Effector memory CD8-positive, alpha-beta T cell (primary cell): ENCODE measurements around the gene CXCL12.

Experiments
- ATAC-seq: fragments of 150-1000 bp; cut with Tn5 transposase; replicated peaks from 2 replicates; pipeline ENCODE4 v1.10.0; 2021; ENCODE audit warnings: mild to moderate bottlenecking, moderate library complexity
- DNase-seq, 3 experiments: peaks; one replicate each; pipeline ENCODE4 v3.0.0; 2021
- H3K27ac Mint-ChIP-seq, 2 donors: one replicate each; pipeline ENCODE4 v1.8.0; 2022; ENCODE audit warnings: mild to moderate bottlenecking in 2 of 2, mixed read lengths in 2 of 2, moderate library complexity in 2 of 2
- H3K27me3 Mint-ChIP-seq, 2 donors: one replicate each; pipeline ENCODE4 v1.8.0; 2022; ENCODE audit warnings: mixed read lengths in 2 of 2
- H3K36me3 Mint-ChIP-seq: one replicate; pipeline ENCODE4 v1.8.0; 2022; ENCODE audit warnings: mild to moderate bottlenecking, moderate library complexity, mixed read lengths; ENCODE audit not compliant: insufficient read depth
- H3K4me1 Mint-ChIP-seq, 2 donors: one replicate each; pipeline ENCODE4 v1.8.0; 2022; ENCODE audit warnings: low read depth in 2 of 2, mixed read lengths in 2 of 2
- H3K4me3 Mint-ChIP-seq, 2 donors: one replicate each; pipeline ENCODE4 v1.8.0; 2022; ENCODE audit warnings: mild to moderate bottlenecking in 2 of 2, mixed read lengths in 2 of 2, moderate library complexity in 2 of 2
- H3K9me3 Mint-ChIP-seq, 2 donors: one replicate each; pipeline ENCODE4 v1.8.0; 2022; ENCODE audit warnings: mixed read lengths in 2 of 2
- total RNA-seq, 9 experiments: gene quantifications; one replicate each; lab custom pipeline; 2026; lab: John Stamatoyannopoulos, UW

Gene CXCL12
- total RNA-seq, result 0 reads per million in 9 experiments

GRCh38 chr10:44385026-44385695 is at the start of gene CXCL12:
CXCL12 (minus strand) TSS chr10:44385097; CDS start chr10:44385005, 92 bp downstream.
- DNase-seq, result no peak
- Mint-ChIP-seq H3K4me3 (peak within 1 kb of the TSS; percentile 35 to 48), H3K27me3 (peaks cover 37 to 62% of the 10 kb centered on the region in 2 donors), H3K36me3 (no peaks in the 10 kb centered on the region), H3K27ac (no peak within 1 kb of the TSS), H3K9me3 (no peaks in the 10 kb centered on the region), H3K4me1 (peaks cover 0 to 1% of the 10 kb centered on the region in 2 donors)
- no peak for ATAC-seq

GRCh38 chr10:44427479-44427878 is 42.6 kb upstream of the CXCL12 start:
- Mint-ChIP-seq H3K4me1 (no peaks in the 10 kb centered on the region), H3K27ac (no peak overlapping the region), H3K9me3 (peaks cover 0 to 21% of the 10 kb centered on the region in 2 donors), H3K4me3 (no peak overlapping the region), H3K36me3 (no peaks in the 10 kb centered on the region), H3K27me3 (peaks cover 0 to 19% of the 10 kb centered on the region in 2 donors)
- ATAC-seq, result no peak
- no peak for DNase-seq

GRCh38 chr10:44427037-44427436 is 42.1 kb upstream of the CXCL12 start:
- ATAC-seq, result no peak
- H3K9me3 Mint-ChIP-seq, result peaks cover 0 to 18% of the 10 kb centered on the region in 2 donors

GRCh38 chr10:44426247-44427034 is 41.5 kb upstream of the CXCL12 start:
- ATAC-seq, result no peak
- Mint-ChIP-seq H3K27ac (no peak overlapping the region), H3K9me3 (peaks cover 0 to 14% of the 10 kb centered on the region in 2 donors), H3K36me3 (no peaks in the 10 kb centered on the region), H3K4me1 (no peaks in the 10 kb centered on the region), H3K27me3 (peaks cover 0 to 19% of the 10 kb centered on the region in 2 donors), H3K4me3 (no peak overlapping the region)
- DNase-seq, result no peak

More at GRCh38 chr10:44427037-44427436, 42.1 kb upstream of the CXCL12 start:
- Mint-ChIP-seq H3K27ac (no peak overlapping the region), H3K4me1 (no peaks in the 10 kb centered on the region), H3K27me3 (peaks cover 0 to 19% of the 10 kb centered on the region in 2 donors), H3K4me3 (no peak overlapping the region), H3K36me3 (no peaks in the 10 kb centered on the region)
- DNase-seq, result no peak

GRCh38 chr10:44425466-44425865 is 40.6 kb upstream of the CXCL12 start:
- DNase-seq (no peak), ATAC-seq (no peak)
- peaks cover 0 to 5% of the 10 kb centered on the region in 2 donors for H3K9me3 Mint-ChIP-seq
- no peaks in the 10 kb centered on the region for H3K36me3 Mint-ChIP-seq
- H3K27me3 Mint-ChIP-seq, result peaks cover 0 to 19% of the 10 kb centered on the region in 2 donors
- no peak overlapping the region for H3K4me3 Mint-ChIP-seq
- no peak overlapping the region for H3K27ac Mint-ChIP-seq
- H3K4me1 Mint-ChIP-seq, result no peaks in the 10 kb centered on the region

- no peak for ATAC-seq
- H3K36me3 Mint-ChIP-seq, result no peaks in the 10 kb centered on the region
These were observed 40.1 kb upstream of the CXCL12 start for GRCh38 chr10:44424957-44425356.

GRCh38 chr10:44424298-44424697 is 39.4 kb upstream of the CXCL12 start:
- no peak overlapping the region for H3K4me3 Mint-ChIP-seq
- no peaks in the 10 kb centered on the region for H3K9me3 Mint-ChIP-seq
- no peaks in the 10 kb centered on the region for H3K36me3 Mint-ChIP-seq
- no peak for DNase-seq
- no peak for ATAC-seq
- no peaks in the 10 kb centered on the region for H3K4me1 Mint-ChIP-seq
- H3K27me3 Mint-ChIP-seq, result peaks cover 0 to 28% of the 10 kb centered on the region in 2 donors
- H3K27ac Mint-ChIP-seq, result no peak overlapping the region

More at GRCh38 chr10:44424957-44425356, 40.1 kb upstream of the CXCL12 start:
- Mint-ChIP-seq H3K9me3 (peaks cover 0 to under 1% of the 10 kb centered on the region in 2 donors), H3K27ac (no peak overlapping the region), H3K4me3 (no peak overlapping the region), H3K4me1 (no peaks in the 10 kb centered on the region), H3K27me3 (peaks cover 0 to 22% of the 10 kb centered on the region in 2 donors)
- no peak for DNase-seq

GRCh38 chr10:44422570-44423101 is 37.7 kb upstream of the CXCL12 start:
- Mint-ChIP-seq H3K27me3 (peaks cover 9 to 41% of the 10 kb centered on the region in 2 donors), H3K4me1 (no peaks in the 10 kb centered on the region), H3K4me3 (no peak overlapping the region), H3K9me3 (no peaks in the 10 kb centered on the region), H3K27ac (no peak overlapping the region), H3K36me3 (no peaks in the 10 kb centered on the region)
- ATAC-seq, result no peak
- no peak for DNase-seq

GRCh38 chr10:44422153-44422552 is 37.3 kb upstream of the CXCL12 start:
- no peak for DNase-seq
- Mint-ChIP-seq H3K4me1 (no peaks in the 10 kb centered on the region), H3K9me3 (no peaks in the 10 kb centered on the region), H3K27me3 (peaks cover 13 to 46% of the 10 kb centered on the region in 2 donors), H3K36me3 (no peaks in the 10 kb centered on the region), H3K4me3 (no peak overlapping the region), H3K27ac (no peak overlapping the region)
- ATAC-seq, result no peak

GRCh38 chr10:44419790-44420549 is 35.1 kb upstream of the CXCL12 start:
- no peaks in the 10 kb centered on the region for H3K36me3 Mint-ChIP-seq
- H3K4me1 Mint-ChIP-seq, result no peaks in the 10 kb centered on the region
- DNase-seq (no peak), ATAC-seq (no peak)
- no peak overlapping the region for H3K27ac Mint-ChIP-seq
- no peaks in the 10 kb centered on the region for H3K9me3 Mint-ChIP-seq
- H3K4me3 Mint-ChIP-seq, result no peak overlapping the region
- H3K27me3 Mint-ChIP-seq, result peaks cover 24 to 50% of the 10 kb centered on the region in 2 donors

GRCh38 chr10:44418637-44419036 is 33.7 kb upstream of the CXCL12 start:
- no peaks in the 10 kb centered on the region for H3K9me3 Mint-ChIP-seq
- no peak overlapping the region for H3K4me3 Mint-ChIP-seq
- no peak for ATAC-seq
- peaks cover 29 to 48% of the 10 kb centered on the region in 2 donors for H3K27me3 Mint-ChIP-seq
- H3K4me1 Mint-ChIP-seq, result no peaks in the 10 kb centered on the region
- no peak overlapping the region for H3K27ac Mint-ChIP-seq
- DNase-seq, result no peak
- H3K36me3 Mint-ChIP-seq, result no peaks in the 10 kb centered on the region

- H3K4me3 Mint-ChIP-seq, result no peak overlapping the region
- H3K27me3 Mint-ChIP-seq, result peaks cover 38 to 57% of the 10 kb centered on the region in 2 donors
- H3K27ac Mint-ChIP-seq, result no peak overlapping the region
- DNase-seq (no peak), ATAC-seq (no peak)
- H3K36me3 Mint-ChIP-seq, result no peaks in the 10 kb centered on the region
- H3K9me3 Mint-ChIP-seq, result no peaks in the 10 kb centered on the region
- no peaks in the 10 kb centered on the region for H3K4me1 Mint-ChIP-seq
These were observed 32.9 kb upstream of the CXCL12 start for GRCh38 chr10:44417761-44418160.

- Mint-ChIP-seq H3K27me3 (peaks cover 43 to 65% of the 10 kb centered on the region in 2 donors), H3K36me3 (no peaks in the 10 kb centered on the region), H3K27ac (no peak overlapping the region), H3K9me3 (peaks cover 2 to 3% of the 10 kb centered on the region in 2 donors), H3K4me1 (no peaks in the 10 kb centered on the region), H3K4me3 (no peak overlapping the region)
- no peak for ATAC-seq
- DNase-seq, result no peak
These were observed 32.0 kb upstream of the CXCL12 start for GRCh38 chr10:44416936-44417335.
